GM12875 (cell line): ENCODE results near the gene ZDHHC12.

Experiments used
- H3K4me3 ChIP-seq: one replicate; pipeline ENCODE4 v1.5.1; 2011; ENCODE audit warnings: low read depth, low read length, control low read depth
- TF ChIP-seq, protein P1 (sequence below): IDR thresholded peaks from 2 replicates; pipeline ENCODE4 v1.5.1; 2011; ENCODE audit warnings: low read depth, mild to moderate bottlenecking, control low read depth, inconsistent platforms, low read length, moderate library complexity, borderline replicate concordance; ENCODE audit not compliant: insufficient read depth

Gene ZDHHC12

DNA sequence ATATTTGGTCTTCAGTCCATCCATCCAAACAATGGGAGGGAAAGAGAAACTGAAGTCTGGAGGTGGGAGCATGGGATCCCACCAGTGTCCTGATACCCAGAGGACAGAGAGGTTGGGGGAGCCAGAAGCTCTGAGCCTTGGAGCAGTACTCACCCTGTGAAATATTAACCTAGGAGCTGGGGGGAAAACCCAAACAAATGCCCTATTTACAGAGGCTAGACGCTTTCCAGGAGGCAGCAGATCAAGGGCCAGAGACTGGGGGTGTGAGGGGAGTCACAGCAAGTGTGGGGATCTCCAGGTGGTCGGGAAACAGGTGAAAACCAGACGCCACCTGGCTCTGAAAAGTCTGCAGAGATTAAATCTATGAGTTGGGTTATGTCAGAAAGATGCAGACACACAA lies 41.6 kb upstream of the ZDHHC12 start:
- TF ChIP-seq, protein P1, sequence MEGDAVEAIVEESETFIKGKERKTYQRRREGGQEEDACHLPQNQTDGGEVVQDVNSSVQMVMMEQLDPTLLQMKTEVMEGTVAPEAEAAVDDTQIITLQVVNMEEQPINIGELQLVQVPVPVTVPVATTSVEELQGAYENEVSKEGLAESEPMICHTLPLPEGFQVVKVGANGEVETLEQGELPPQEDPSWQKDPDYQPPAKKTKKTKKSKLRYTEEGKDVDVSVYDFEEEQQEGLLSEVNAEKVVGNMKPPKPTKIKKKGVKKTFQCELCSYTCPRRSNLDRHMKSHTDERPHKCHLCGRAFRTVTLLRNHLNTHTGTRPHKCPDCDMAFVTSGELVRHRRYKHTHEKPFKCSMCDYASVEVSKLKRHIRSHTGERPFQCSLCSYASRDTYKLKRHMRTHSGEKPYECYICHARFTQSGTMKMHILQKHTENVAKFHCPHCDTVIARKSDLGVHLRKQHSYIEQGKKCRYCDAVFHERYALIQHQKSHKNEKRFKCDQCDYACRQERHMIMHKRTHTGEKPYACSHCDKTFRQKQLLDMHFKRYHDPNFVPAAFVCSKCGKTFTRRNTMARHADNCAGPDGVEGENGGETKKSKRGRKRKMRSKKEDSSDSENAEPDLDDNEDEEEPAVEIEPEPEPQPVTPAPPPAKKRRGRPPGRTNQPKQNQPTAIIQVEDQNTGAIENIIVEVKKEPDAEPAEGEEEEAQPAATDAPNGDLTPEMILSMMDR = no peak
- no peak overlapping the region for H3K4me3 ChIP-seq

DNA sequence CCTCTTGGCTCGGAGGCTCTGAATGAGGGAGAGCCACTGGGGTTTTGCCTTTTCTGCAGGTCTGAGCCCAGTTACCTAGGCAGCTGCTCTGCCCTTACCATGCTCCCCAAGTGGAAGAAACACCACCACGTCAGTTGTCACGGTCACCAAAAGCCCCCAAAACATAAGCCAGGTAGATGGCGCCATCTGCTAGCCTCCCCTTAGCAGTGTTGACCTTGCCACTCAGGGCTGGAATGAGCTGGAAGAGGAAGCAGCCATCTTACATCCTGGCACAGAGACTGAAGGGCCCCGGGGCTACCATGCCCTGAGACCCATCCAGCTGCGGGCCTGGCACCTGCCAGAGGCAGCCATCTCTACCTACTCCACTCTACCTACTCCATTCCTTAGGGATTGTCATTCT lies 40.4 kb upstream of the ZDHHC12 start:
- no peak overlapping the region for H3K4me3 ChIP-seq
- TF ChIP-seq, protein P1 = no peak

DNA sequence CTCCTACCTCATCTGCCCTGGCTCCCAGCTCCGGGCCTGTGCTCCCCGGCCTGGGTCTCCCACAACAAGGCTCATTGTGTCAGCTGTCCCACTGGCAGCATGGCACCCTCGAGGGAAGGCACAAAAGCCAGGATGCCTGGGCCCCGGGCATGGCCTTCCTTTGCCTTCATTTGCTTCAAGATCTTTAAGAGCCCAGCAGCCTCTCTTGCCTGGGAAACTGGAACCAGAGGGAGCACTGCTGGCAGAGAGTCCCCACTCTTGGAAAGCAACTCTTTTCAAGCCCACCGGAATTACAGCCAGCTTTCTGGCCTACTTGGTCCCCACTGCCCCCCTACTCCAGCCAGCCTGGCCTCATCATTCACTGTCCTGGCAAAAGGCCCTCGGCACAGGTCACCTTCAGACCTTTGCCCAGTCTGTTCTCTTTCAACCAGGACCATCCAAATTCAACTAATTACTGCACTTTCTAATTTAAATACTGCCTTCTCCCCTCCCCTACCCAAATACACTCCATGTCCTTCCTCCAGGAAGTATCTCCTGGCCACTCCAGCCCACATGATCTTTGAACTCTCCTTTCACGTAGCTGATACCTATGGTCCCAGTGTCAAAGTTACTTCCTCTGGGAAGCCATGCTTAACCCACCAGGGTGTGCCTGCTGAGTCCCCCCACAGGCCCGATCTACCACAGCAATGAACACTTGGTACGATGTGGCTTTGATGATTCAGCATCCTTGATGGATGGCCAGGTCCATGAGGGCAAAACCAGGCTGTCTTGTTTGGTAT lies 38.9 kb upstream of the ZDHHC12 start:
- TF ChIP-seq, protein P1 = no peak
- no peak overlapping the region for H3K4me3 ChIP-seq

DNA sequence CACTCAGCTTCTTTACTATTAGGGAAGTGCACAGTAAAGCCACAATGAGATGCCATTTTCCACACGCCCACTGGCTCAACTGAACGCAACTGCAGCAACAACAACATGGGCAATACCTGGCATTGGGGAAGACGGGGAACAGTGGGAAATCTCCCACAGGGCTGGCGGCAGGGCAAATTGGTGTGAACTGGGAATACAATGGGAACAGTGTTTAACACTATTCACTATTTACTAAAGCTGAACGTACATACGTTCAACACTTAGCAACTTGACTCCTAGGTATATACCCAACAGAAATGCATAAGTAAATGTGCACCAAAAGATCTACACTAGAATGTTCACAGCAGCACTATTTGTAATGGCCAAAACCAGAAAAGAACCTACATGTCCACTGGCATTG lies 33.7 kb upstream of the ZDHHC12 start:
- TF ChIP-seq, protein P1 = no peak
- no peak overlapping the region for H3K4me3 ChIP-seq

DNA sequence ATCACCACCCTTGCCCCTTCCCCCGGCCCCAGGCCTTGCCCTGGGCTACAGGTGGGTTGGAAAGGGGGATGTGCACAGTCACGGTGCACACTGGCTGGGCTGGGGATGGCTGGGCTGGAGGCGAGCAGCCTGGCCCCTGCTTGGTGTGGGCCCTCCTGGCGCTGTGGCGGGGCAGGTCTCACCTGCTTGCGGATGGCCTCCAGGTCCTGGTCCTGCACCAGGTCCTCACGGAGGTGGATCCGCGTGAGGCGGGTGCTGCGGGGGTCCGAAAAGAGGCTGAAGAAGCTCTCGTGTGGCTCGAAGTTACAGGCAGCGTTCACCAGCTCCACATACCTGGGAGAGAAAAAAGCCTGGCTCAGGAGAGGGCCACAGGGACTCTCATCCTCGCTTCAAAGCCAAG lies 29.7 kb upstream of the ZDHHC12 start:
- no peak overlapping the region for H3K4me3 ChIP-seq
- TF ChIP-seq, protein P1 = no peak

DNA sequence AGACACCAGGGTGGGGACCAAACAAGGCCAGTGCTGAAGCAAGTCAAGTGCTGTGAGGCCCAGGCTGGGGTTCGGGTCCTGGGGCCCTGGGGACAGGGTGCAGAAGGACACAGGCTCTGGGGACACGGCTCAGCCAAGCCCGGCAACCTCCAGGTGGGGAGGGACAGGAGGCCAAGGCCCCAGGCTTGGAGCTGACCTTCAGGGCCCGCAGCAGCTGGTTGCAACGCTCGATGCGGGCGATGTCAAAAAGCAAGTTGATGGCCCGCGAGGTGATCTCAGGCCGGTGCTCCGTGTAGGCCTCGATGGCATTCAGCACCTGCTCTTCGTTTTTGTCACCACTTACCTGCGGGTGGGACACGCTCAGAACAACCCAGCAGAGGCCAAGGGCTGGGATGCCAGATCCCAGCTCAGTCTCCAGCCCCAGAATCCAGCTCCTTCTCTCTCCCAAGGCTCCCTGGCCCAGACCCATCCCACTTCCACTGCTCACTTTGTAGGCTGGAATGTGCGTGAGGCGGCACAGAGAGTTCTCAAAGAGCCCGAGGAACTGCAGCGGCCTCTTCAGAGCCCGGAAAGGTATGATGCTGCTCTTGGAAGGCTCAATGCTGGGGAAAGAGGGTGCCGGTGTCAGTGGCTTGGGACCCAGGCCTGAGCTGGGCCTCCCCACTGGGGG lies 27.1 kb upstream of the ZDHHC12 start:
- no peak overlapping the region for H3K4me3 ChIP-seq
- TF ChIP-seq, protein P1 = no peak

DNA sequence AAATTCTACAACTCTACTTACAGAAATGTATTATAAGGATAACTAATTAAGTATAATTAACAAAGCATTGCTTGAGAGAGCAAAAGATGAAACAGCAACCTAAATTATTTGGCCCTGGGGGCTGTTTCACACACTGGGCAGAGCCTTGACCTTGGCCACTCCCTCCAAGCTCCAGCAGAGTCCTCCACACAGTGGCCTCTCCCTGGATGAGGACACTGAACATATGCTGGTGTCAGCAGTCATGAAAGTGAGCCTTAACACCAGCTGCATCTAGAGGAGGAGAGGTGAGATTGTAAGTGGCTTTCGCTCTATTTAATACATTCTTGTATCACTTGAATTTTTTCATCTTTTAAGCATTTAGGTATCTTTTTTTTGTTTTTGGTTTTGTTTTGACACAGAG lies 23.3 kb upstream of the ZDHHC12 start:
- TF ChIP-seq, protein P1 = no peak
- no peak overlapping the region for H3K4me3 ChIP-seq
